Head of caudate nucleus (tissue), 42 donors: ENCODE results near the gene UNG.
A peak's percentile ranks its signal among the peaks of the same experiment; 100 is the strongest.

Experiments used
- DNase-seq, 42 donors: peaks; one replicate each; pipeline versions ENCODE4 v3.0.0 to v3.0.0-alpha.2; 2020 to 2021; ENCODE audit warnings: mixed read lengths in 7 of 42
- intact Hi-C: fragments of 100-400 bp; cut with DNase I; formaldehyde crosslinking; loops from one replicate; pipeline ENCODE4 v1.15.0; 2022

UNG gene

GRCh38 chr12:109114644-109115043, 17.2 kb downstream of the UNG start:
- intact Hi-C loops = loop anchor here (10.0 kb wide), 1 partner anchor 270 kb away; no protein-coding TSS in a partner anchor

DNA sequence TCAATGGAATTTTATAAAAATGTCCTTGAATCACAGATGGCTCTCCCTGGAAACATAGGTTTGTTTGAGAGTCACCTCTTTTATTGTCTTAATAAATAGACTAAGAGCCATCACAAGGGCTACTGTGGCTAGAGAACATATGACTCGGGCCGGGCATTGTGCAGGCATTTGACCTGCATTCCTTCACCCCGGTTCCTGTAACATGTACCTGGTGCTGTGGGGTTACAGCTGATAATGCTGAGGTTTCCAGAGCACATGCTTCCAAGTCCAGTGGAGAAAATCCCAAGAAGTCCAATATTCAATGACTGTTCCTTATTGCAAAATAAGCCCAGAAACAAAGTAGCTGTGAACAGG, 18.0 kb downstream of the UNG start:
- peak in 1 of 42 donors; percentile 18 for DNase-seq
- intact Hi-C loops = loop anchor here (10.0 kb wide), 1 partner anchor 269 kb away; no protein-coding TSS in a partner anchor

More at GRCh38 chr12:109114644-109115043, 17.2 kb downstream of the UNG start:
- no peak for DNase-seq

DNA sequence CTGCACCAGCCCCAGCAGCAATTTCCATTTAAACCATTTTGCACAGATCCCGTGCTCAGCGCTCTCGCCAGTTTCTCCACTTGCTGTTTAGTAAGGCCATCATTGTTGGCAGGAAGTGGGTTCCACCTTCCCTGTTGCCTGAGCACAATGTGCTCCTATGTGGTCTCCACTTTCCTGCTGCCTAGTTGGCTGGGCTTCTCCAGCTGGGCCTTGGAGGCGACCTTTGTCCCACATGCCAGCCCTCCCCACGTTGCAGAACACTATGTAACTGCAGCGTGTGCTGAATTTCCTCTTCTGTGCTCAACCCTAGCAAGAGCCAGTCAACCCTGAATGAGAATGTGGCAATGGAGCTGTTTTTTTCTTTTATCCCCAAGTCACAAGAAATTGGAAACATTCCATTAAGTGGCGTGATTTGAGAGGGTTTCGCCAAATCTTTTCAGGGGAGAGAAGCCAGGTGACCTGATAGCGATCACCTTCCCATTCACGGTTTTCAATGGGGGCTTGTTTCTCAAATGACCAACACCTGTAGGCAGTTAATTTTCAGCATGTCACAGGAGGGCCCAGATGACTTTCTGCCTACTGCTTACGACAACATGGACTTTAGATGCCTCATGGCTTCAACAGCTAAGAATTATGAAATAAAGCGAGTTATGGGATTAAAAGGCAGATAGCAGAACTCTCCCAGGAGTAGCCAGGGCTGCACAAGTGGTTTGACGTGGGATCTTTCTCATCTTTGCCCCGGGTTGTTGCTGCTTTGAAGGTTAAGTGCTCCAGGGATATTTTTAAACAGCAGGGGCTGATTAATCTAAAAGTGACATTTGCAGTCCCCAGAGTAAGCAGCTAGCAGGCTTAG, 18.6 kb downstream of the UNG start, which contains the start of gene ACACB:
Gene ACACB, plus strand, starts transcription at position 830 of the 853 bp plus-strand sequence. CDS start 22,819 bp downstream, outside the sequence.
- intact Hi-C loops = loop anchor here (10.0 kb wide), 1 partner anchor 269 kb away; no protein-coding TSS in a partner anchor
- DNase-seq = peak; percentile 46 to 89 (median 69)

GRCh38 chr12:109116611-109116949, 19.2 kb downstream of the UNG start:
- no peak for DNase-seq
- intact Hi-C loops = loop anchor here (10.0 kb wide), 1 partner anchor 268 kb away; no protein-coding TSS in a partner anchor

DNA sequence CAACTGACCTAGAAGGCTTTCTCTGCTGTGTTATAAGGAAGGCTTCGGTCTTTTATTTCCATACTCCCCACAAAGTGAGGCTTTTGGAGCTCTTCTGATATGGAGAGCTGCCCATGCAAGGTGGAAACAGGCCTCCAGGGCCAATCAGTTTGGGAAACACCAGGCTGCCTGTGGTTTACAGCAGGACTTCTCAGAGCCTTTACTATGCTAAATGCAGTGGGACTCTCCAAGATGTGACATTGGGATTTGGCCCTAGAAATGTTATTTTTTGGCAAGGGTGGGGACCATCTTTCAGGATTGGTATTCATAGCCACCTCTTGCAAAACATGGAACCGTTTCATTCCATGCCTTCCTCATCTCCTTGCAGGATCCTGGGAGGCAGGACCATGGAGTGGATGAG, 22.7 kb downstream of the UNG start:
- intact Hi-C loops = no loop called here
- DNase-seq = no peak

DNA sequence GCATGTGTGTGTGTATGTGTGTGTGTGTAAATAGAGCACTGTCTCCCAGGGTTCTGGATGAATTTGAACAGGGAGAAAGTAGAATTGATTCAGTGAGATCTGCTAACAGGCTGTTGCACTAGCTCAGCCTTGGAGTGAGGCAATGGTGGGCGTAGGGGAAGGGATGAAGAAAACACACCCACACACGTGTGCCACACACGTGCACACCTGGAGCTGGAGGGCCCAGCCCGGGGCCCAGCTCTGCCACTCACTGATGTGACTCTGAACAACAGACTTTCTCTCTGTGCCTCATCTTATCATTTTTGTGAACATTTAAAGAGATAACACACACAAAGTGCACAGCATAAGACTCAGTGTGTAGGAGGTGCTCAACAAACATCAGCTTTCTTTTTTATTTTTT, 23.2 kb downstream of the UNG start:
- DNase-seq = no peak
- intact Hi-C loops = no loop called here

DNA sequence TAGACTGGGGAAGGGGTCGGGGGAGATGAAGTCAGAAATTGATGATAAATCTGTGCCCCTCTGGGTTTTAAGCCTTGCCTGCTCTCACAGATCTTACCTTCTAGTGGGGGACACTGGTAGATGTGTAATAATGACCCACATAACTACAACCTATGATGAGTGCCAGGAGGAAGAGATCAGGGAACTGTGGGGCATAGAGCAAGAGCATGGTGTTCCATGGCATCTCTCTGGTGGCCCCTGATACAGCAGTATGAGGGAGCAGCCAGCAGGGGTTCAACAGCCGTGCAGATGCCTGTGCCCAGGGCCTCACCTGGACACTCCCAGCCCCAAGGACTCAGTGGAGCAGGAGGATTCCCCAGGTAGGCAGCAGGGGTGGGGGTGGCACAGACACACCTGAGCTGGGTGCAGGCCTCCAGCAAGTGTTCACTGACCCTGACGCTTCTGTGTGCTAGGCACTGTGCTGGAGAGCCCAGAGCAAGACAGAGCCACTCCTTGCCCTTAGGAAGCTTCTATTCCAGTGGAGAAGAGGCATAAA, 24.0 kb downstream of the UNG start:
- intact Hi-C loops = no loop called here
- no peak for DNase-seq

GRCh38 chr12:109124878-109125648, 27.7 kb downstream of the UNG start:
- intact Hi-C loops = no loop called here
- DNase-seq = no peak

DNA sequence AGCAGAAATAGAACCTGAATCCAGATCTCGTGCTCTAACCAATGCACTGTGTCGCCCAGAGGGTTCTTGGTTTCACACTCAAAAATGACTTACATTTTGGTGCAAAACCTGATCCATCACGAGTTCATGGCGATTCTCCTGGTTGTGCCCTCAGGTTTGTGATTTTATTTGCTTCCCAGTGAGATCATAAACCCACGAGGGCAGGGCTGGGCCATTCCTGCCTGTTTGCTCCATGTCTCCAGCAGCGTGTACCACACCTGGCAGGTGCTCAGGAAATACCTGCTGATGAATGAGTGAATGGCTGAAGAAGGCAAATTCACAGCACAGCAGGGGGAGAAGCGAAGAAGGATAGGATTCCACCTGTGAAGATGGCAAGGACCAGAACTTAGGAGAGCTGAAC, 28.4 kb downstream of the UNG start:
- intact Hi-C loops = no loop called here
- DNase-seq = no peak

- no peak for DNase-seq
- intact Hi-C loops = no loop called here
These were observed 29.4 kb downstream of the UNG start for GRCh38 chr12:109126784-109127183.

GRCh38 chr12:109127533-109128242, 30.3 kb downstream of the UNG start:
- intact Hi-C loops = no loop called here
- no peak for DNase-seq

- no peak for DNase-seq
- intact Hi-C loops = no loop called here
These were observed 33.1 kb downstream of the UNG start for GRCh38 chr12:109130297-109131153.

- intact Hi-C loops = no loop called here
- peak in 22 of 42 donors; percentile 9 to 73 (median 38) for DNase-seq
These were observed 34.0 kb downstream of the UNG start for GRCh38 chr12:109131154-109132050.

DNA sequence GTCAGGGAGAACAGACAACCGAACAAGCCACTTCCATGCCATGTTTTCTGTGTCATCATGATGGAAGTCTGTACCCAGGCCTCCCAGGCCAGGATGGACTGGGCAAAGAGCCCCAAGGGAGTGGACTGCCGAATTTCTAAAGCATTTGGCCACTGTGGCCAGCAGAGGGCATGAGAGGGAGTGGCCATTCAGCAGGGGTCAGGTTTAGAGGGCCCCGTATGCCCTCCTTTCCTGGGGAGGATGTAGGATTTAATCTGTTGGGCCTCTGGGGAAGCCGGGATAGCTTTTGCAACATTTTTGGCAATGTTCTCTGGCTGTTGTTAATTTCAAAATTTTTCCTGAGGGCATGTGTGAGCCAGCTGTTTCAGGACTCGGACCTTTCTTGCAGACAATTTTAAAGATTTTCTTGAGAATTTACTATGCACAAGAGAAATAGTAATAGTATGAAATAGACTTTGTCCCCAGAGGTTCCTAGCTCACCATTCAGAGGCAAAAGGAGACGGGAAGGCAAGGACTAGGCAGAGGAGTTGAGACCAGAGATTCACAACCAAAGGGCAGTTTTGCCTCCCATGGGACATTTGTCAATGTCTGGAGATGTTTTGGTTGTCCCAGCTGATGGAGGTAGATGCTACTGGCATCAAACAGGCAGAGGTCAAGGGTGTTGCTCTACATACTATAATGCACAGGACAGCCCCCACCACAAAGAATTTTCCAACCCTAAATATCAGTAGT, 37.0 kb downstream of the UNG start:
- DNase-seq = peak in 13 of 42 donors; percentile 8 to 72 (median 33)
- intact Hi-C loops = no loop called here

- intact Hi-C loops = no loop called here
- DNase-seq = no peak
These were observed 39.7 kb downstream of the UNG start for GRCh38 chr12:109137055-109137454.

GRCh38 chr12:109139360-109139759, 42.0 kb downstream of the UNG start:
- intact Hi-C loops = no loop called here
- DNase-seq = no peak

- intact Hi-C loops = no loop called here
These were observed 42.4 kb downstream of the UNG start for GRCh38 chr12:109139791-109140190.

More at GRCh38 chr12:109139791-109140190, 42.4 kb downstream of the UNG start:
- DNase-seq = no peak
